Type B pancreatic cell (in vitro differentiated cells): Measurements from ENCODE around the gene PRMT3. TPM values are rescaled to one million over a fixed set of nuclear protein-coding genes. Genes with fewer than 3 reads are reported as not detected.

Experiments
- DNase-seq: peaks from one replicate; pipeline ENCODE4 v3.0.0; 2021; ENCODE audit warnings: mixed read lengths; ENCODE audit not compliant: unreplicated experiment; ENCODE audit errors: extremely low spot score
- H3K27ac Mint-ChIP-seq: 2 replicates; pipeline ENCODE4 v1.8.0; 2021; ENCODE audit warnings: mild to moderate bottlenecking, mixed read lengths
- H3K27me3 Mint-ChIP-seq: 2 replicates; pipeline ENCODE4 v1.8.0; 2021; ENCODE audit warnings: mixed read lengths
- H3K36me3 Mint-ChIP-seq: 2 replicates; pipeline ENCODE4 v1.8.0; 2021; ENCODE audit warnings: mixed read lengths
- H3K4me1 Mint-ChIP-seq: one replicate; pipeline ENCODE4 v1.8.0; 2021; ENCODE audit warnings: mixed read lengths; ENCODE audit not compliant: unreplicated experiment
- H3K4me3 Mint-ChIP-seq: 2 replicates; pipeline ENCODE4 v1.8.0; 2021; ENCODE audit warnings: mild to moderate bottlenecking, mixed read lengths
- H3K9me3 Mint-ChIP-seq: 2 replicates; pipeline ENCODE4 v1.8.0; 2021; ENCODE audit warnings: mixed read lengths
- long read RNA-seq: library from polyadenylated mRNA; unstranded; transcript quantifications from one replicate; pipeline ENCODE4 v2.0.0, GENCODE V29; 2020
- total RNA-seq: library from RNA; stranded (reverse); gene quantifications from 2 replicates; pipeline ENCODE4 v1.2.1, GENCODE V29; 2021; ENCODE audit warnings: low replicate concordance
- TF ChIP-seq, protein P1 (sequence below): fragments of 200-600 bp; sonication (generic); conservative IDR thresholded peaks from 2 replicates; pipeline ENCODE4 v1.5.0; 2021; ENCODE audit warnings: antibody characterized with exemption, mild to moderate bottlenecking

Gene PRMT3
- total RNA-seq = 15.4 and 15.8 TPM in 2 replicates
- long read RNA-seq, transcript PRMT3-202 (16 exons, 2,653 nt) = major isoform, 68 of 87 reads
- long read RNA-seq, partial matches to known transcripts = 5 of 87 reads
- long read RNA-seq, other reads (novel, unspliced or antisense) = 9 of 87 reads

DNA sequence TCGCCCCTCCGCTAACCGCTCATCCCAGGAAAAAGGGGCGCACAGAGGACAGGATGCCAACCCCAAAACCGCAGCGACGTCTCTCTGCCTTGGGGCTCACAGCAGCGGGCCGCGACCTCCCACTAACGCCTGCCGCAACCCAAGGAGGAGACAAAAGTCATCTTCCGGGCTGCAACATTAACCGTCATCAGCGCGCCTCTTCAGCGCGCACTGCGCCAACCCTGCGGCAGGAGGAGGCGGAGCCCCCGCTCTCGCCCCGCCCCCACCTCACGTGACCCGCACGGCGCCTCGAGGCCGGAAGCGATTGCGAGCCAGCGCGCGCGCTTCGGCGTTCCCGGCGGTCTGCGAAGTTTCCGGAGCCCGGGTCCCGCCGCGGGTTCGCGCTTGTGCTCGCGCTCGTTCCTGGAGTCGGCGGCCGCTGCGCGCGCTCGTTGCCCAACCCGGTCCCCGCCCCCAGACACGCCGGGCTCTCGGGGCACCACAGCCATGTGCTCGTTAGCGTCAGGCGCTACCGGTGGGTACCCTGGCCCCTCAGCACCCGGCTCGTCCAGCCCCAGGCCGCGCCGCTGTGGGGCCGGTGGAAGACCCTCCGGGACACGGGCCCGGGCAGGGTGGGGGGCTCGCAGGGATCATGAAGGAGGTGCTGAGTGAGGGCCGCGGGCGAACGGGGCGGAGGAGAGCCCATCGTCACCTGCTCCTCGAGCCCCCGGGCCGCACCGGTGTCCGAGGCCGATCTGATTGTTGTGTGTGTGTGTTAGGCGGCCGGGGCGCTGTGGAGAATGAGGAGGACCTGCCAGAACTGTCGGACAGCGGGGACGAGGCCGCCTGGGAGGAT, at the start of gene PRMT3:
Gene PRMT3, plus strand, starts transcription at position 456 of the 835 bp plus-strand sequence. Its CDS starts 31 bp downstream, at position 487.
- Mint-ChIP-seq H3K9me3 (no peaks in the 10 kb centered on the region), H3K4me3 (peak within 1 kb of the TSS; percentile 99), H3K4me1 (peaks cover 5% of the 10 kb centered on the region), H3K36me3 (peaks cover under 1% of the 10 kb centered on the region), H3K27ac (peak within 1 kb of the TSS; percentile 98), H3K27me3 (no peaks in the 10 kb centered on the region)
- TF ChIP-seq, protein P1, sequence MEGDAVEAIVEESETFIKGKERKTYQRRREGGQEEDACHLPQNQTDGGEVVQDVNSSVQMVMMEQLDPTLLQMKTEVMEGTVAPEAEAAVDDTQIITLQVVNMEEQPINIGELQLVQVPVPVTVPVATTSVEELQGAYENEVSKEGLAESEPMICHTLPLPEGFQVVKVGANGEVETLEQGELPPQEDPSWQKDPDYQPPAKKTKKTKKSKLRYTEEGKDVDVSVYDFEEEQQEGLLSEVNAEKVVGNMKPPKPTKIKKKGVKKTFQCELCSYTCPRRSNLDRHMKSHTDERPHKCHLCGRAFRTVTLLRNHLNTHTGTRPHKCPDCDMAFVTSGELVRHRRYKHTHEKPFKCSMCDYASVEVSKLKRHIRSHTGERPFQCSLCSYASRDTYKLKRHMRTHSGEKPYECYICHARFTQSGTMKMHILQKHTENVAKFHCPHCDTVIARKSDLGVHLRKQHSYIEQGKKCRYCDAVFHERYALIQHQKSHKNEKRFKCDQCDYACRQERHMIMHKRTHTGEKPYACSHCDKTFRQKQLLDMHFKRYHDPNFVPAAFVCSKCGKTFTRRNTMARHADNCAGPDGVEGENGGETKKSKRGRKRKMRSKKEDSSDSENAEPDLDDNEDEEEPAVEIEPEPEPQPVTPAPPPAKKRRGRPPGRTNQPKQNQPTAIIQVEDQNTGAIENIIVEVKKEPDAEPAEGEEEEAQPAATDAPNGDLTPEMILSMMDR = peak; percentile 99
- DNase-seq = peak; percentile 98

DNA sequence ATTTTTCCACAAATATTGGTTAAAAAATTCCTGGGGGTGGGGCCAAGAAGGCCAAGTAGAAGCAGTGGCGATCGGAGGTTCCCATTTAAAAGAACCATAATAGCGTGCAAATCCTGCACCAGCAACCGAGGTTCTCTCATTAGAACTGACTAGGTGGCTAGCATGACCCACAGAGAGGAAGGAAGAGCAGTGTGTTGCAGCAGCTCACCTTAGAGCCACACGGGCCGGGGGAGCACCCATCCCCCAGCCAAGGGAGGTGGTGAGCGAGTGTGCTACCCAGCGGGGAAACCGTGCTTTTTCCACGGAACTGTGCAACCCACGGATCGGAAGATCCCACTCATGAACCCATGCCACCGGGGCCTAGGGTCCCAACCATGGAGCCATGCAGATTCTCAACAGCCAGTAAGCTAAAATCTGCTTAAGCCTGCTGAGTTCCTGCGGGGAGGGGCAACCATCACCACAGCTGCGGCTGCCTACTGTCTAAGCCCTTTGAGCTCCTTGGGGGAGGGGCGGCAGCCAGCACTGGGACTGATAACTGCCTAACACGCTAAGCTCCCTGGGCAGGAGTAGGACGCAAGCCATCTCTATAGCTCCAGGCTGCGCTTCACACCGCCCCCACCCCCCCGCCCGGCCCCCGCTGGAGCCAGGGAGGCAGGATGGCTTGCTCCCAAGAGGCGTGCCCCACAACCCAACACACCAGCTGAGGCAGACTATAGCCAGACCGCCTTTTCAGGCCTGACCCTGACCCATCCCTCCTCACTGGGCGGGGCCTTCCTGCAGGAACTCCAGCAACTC, 45.0 kb upstream of the PRMT3 start:
- Mint-ChIP-seq H3K36me3 (no peaks in the 10 kb centered on the region), H3K27ac (no peak overlapping the region), H3K27me3 (peaks cover 87% of the 10 kb centered on the region), H3K9me3 (no peaks in the 10 kb centered on the region), H3K4me3 (no peak overlapping the region), H3K4me1 (no peaks in the 10 kb centered on the region)
- TF ChIP-seq, protein P1 = no peak
- no peak for DNase-seq

DNA sequence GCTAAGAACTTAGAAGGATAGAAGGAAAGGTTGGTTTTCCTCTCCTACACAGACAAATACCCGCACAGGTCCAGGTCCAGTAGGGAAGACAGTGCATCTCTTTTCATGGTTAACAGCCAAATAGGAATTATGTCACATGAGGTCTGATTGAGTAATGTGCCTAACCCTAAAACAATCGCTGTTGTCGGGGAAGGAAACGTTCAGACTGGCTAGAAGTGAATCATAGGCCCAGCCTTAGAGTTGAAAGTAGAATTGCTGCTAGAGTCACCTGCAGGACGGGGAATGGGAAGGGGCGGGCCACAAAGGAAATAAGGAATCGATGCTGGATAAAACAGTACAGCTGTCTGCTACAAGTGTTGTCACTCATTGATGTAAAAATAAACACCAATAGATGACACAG, 36.4 kb upstream of the PRMT3 start:
- no peaks in the 10 kb centered on the region for H3K4me1 Mint-ChIP-seq
- H3K36me3 Mint-ChIP-seq = no peaks in the 10 kb centered on the region
- TF ChIP-seq, protein P1 = no peak
- DNase-seq = no peak
- peaks cover 35% of the 10 kb centered on the region for H3K27me3 Mint-ChIP-seq
- H3K9me3 Mint-ChIP-seq = no peaks in the 10 kb centered on the region
- no peak overlapping the region for H3K27ac Mint-ChIP-seq
- H3K4me3 Mint-ChIP-seq = no peak overlapping the region

DNA sequence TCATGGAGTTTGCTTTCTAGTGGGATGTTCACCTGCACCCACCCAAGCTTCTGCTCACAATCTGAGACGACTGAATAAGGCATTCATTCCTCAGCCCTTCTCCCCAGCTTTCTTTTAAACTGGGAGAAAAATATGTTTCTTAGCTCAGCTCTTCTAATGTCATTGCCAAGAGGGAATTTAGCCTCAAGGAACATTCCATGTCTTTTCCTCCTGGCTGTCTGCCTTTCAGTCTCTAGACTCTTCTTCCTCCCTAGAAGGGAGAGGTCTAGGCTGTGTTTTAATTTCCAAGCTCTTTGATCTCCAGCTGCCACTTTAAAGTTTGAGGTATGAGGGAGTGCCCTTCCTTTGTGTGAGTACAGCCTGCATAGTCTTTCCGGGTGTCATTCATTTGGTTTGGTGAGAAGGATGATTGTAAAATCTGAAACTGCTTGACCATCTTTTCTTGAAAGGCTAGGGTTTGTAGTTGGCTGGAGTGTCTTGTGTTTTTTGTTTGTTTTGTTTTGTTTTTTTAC, 35.7 kb upstream of the PRMT3 start:
- no peaks in the 10 kb centered on the region for H3K9me3 Mint-ChIP-seq
- no peak for DNase-seq
- H3K27ac Mint-ChIP-seq = no peak overlapping the region
- TF ChIP-seq, protein P1 = no peak
- peaks cover 31% of the 10 kb centered on the region for H3K27me3 Mint-ChIP-seq
- no peak overlapping the region for H3K4me3 Mint-ChIP-seq
- H3K4me1 Mint-ChIP-seq = no peaks in the 10 kb centered on the region
- H3K36me3 Mint-ChIP-seq = no peaks in the 10 kb centered on the region

DNA sequence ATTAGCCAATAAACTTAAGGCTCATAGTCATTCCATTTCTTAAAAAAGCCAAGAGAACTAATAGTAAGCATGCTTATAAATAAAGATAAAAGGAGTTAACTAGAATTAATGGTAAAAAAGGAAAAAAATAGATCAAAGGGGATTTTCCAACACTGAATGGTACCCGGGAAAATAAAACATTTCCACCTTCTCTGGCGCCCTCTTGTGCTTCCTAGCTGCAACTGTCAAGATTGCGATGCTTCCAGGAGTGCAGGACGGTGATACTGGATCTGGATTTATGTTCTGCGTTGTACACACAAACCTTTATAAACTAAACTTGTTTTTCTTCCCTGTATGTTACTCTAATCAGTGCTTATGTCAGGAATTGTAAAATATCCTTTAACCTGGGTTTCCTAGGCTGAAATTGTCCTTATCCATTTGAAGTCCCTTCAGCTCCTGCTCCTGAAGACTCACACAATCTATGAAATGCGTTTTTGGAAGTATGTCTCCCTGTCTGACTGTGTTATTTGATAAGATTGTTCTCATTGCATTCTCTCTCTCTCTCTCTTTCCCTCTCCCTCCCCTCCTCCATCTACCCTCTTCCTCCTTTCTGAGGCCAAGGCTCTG, 33.6 kb upstream of the PRMT3 start:
- Mint-ChIP-seq H3K4me3 (no peak overlapping the region), H3K9me3 (no peaks in the 10 kb centered on the region), H3K27me3 (peaks cover 23% of the 10 kb centered on the region), H3K27ac (no peak overlapping the region), H3K4me1 (no peaks in the 10 kb centered on the region), H3K36me3 (no peaks in the 10 kb centered on the region)
- DNase-seq = no peak
- TF ChIP-seq, protein P1 = peak; percentile 95
